Sigmoid colon (tissue), 7 donors: ENCODE data around the gene RNF126. TPM values are rescaled to one million over a fixed set of nuclear protein-coding genes. Genes with fewer than 3 reads are reported as not detected.

ENCODE experiments used
- DNase-seq: peaks from one replicate; pipeline ENCODE4 v3.0.0-alpha.2; 2019
- H3K27ac ChIP-seq, 4 donors: fragments of 200-600 bp; sonication (generic); one replicate each; pipeline ENCODE4 v1.5.1; 2016 to 2019; ENCODE audit warnings: mild to moderate bottlenecking in 1 of 4
- H3K27me3 ChIP-seq, 3 donors: fragments of 200-600 bp; sonication (generic); one replicate each; pipeline ENCODE4 v1.5.1; 2019; ENCODE audit warnings: mild to moderate bottlenecking in 1 of 3
- H3K36me3 ChIP-seq, 4 donors: fragments of 200-600 bp; sonication (generic); one replicate each; pipeline ENCODE4 v1.5.1; 2016 to 2019
- H3K4me1 ChIP-seq, 4 donors: fragments of 200-600 bp; sonication (generic); one replicate each; pipeline ENCODE4 v1.5.1; 2017 to 2019
- H3K4me3 ChIP-seq, 4 donors: fragments of 200-600 bp; sonication (generic); one replicate each; pipeline ENCODE4 v1.5.1; 2017 to 2019; ENCODE audit warnings: mild to moderate bottlenecking in 2 of 4, moderate library complexity in 1 of 4
- H3K9me3 ChIP-seq, 4 donors: fragments of 200-600 bp in 3 of 4; sonication (generic) in 3 of 4; one replicate each; pipeline versions ENCODE4 v1.5.1 to v1.6.1; 2013 to 2019
- CTCF ChIP-seq, 4 experiments: fragments of 450-650 bp in 3 of 4; fragments of 200-600 bp in 1 of 4; IDR thresholded peaks; one replicate each; pipeline ENCODE4 v1.5.1; 2016 to 2019; ENCODE audit warnings: antibody characterized with exemption in 4 of 4, mild to moderate bottlenecking in 3 of 4, moderate library complexity in 2 of 4
- EP300 ChIP-seq, 4 donors: sonication (generic); formaldehyde crosslinking; IDR thresholded peaks; one replicate each; pipeline ENCODE4 v1.6.1; 2017; ENCODE audit warnings: antibody characterized with exemption in 4 of 4
- POLR2A ChIP-seq, 2 donors: fragments of 450-650 bp; IDR thresholded peaks; one replicate each; pipeline ENCODE4 v1.6.1; 2016; ENCODE audit warnings: antibody characterized with exemption in 2 of 2, mild to moderate bottlenecking in 2 of 2, moderate library complexity in 2 of 2
- POLR2AphosphoS5 ChIP-seq, 4 donors: sonication (generic); formaldehyde crosslinking; IDR thresholded peaks; one replicate each; pipeline ENCODE4 v1.6.1; 2017; ENCODE audit warnings: antibody characterized with exemption in 4 of 4
- WGBS, 2 donors: extraction: QIAGEN DNeasy Blood & Tissue Kit; methylation state at CpG; one replicate each; pipeline ENCODE4 v1.1.7; 2013; 5-methylcytosine and 5-hydroxymethylcytosine counted together
- intact Hi-C: fragments of 100-400 bp; cut with DNase I; formaldehyde crosslinking; loops from one replicate; pipeline ENCODE4 v1.15.1; 2023
- polyA plus RNA-seq, 3 donors: library from polyadenylated mRNA; stranded (reverse); fragments of 200-250 nt; gene quantifications; one replicate each; pipeline ENCODE4 v1.2.3, GENCODE V29; 2013
- total RNA-seq, 4 donors: library from RNA; depleted of rRNA; stranded (reverse); fragments of >200 nt; gene quantifications; one replicate each; pipeline ENCODE4 v1.1.0, GENCODE V29; 2016
- donor health status: healthy with polysubstance abuse.
- donor health status: Bipolar disorder and iron deficiency.
- donor health status: healthy.

Gene RNF126
- total and polyA plus RNA-seq, 7 donors: 33.5 to 58.8 (median 55.3) TPM

DNA sequence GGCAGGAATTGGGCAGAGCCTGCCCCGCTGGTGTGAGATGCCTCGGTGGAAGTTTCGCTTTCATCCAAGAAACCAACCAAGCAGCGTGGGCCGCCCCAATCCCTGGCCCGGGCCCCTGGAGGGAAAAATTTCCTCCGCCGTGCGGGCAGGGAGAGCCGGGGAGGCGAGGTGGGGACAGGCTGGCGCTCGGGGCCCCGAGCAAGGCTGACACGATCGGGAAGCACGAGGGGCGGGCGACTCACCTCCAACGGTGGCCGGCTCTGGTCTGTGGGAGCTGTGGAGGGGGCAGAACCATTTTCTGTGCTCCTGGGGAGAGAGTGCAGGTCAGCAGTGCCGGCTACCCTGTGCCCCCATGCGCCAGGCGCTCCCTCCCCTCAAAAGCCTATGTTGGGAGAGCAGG, 11.0 kb downstream of the RNF126 start:
- no peak overlapping the region for H3K27ac ChIP-seq
- no peaks in the 10 kb centered on the region for H3K9me3 ChIP-seq
- intact Hi-C loops: no loop called here
- no peaks in the 10 kb centered on the region for H3K27me3 ChIP-seq
- H3K4me1 ChIP-seq: peaks cover 0 to 5% (median 2%) of the 10 kb centered on the region in 4 donors
- no peak overlapping the region for H3K4me3 ChIP-seq
- H3K36me3 ChIP-seq: peaks cover 18 to 69% (median 41%) of the 10 kb centered on the region in 4 donors
- 89 to 91% methylated on average over 24 of the region's 24 CpGs for WGBS, 2 donors
- TF ChIP-seq CTCF (IDR thresholded peaks at IDR 0.05): no peak
- TF ChIP-seq POLR2A (IDR thresholded peaks at IDR 0.05): no peak
- TF ChIP-seq EP300 (IDR thresholded peaks at IDR 0.05): no peak
- no peak for TF ChIP-seq POLR2AphosphoS5 (IDR thresholded peaks at IDR 0.05)
- DNase-seq: no peak

- DNase-seq: no peak
- H3K9me3 ChIP-seq: no peaks in the 10 kb centered on the region
- no peak overlapping the region for H3K27ac ChIP-seq
- peaks cover 0 to 3% (median 0%) of the 10 kb centered on the region in 4 donors for H3K4me1 ChIP-seq
- intact Hi-C loops: no loop called here
- 95 to 96% methylated on average over 58 of the region's 58 CpGs for WGBS, 2 donors
- no peaks in the 10 kb centered on the region for H3K27me3 ChIP-seq
- TF ChIP-seq CTCF (IDR thresholded peaks at IDR 0.05): no peak
- TF ChIP-seq POLR2AphosphoS5 (IDR thresholded peaks at IDR 0.05): no peak
- no peak for TF ChIP-seq POLR2A (IDR thresholded peaks at IDR 0.05)
- TF ChIP-seq EP300 (IDR thresholded peaks at IDR 0.05): no peak
- H3K4me3 ChIP-seq: no peak overlapping the region
- H3K36me3 ChIP-seq: peaks cover 18 to 76% (median 46%) of the 10 kb centered on the region in 4 donors
Measured at GRCh38 chr19:651114-651818, 11.7 kb downstream of the RNF126 start.

- Histone ChIP-seq H3K9me3 (no peaks in the 10 kb centered on the region), H3K4me3 (no peak overlapping the region), H3K4me1 (no peaks in the 10 kb centered on the region), H3K27ac (no peak overlapping the region), H3K36me3 (peaks cover 18 to 84% (median 48%) of the 10 kb centered on the region in 4 donors), H3K27me3 (no peaks in the 10 kb centered on the region)
- intact Hi-C loops: no loop called here
- WGBS, 2 donors: 90 to 94% methylated on average over 11 of the region's 11 CpGs
- TF ChIP-seq POLR2A (IDR thresholded peaks at IDR 0.05) (no peak), EP300 (IDR thresholded peaks at IDR 0.05) (no peak), POLR2AphosphoS5 (IDR thresholded peaks at IDR 0.05) (no peak), CTCF (IDR thresholded peaks at IDR 0.05) (no peak)
- DNase-seq: no peak
Measured at GRCh38 chr19:650121-650520, 12.9 kb downstream of the RNF126 start.

GRCh38 chr19:648904-649801, 13.9 kb downstream of the RNF126 start:
- Histone ChIP-seq H3K27ac (no peak overlapping the region), H3K36me3 (peaks cover 18 to 81% (median 48%) of the 10 kb centered on the region in 4 donors), H3K4me1 (no peaks in the 10 kb centered on the region), H3K4me3 (no peak overlapping the region), H3K9me3 (no peaks in the 10 kb centered on the region), H3K27me3 (no peaks in the 10 kb centered on the region)
- no peak for DNase-seq
- intact Hi-C loops: no loop called here
- 92 to 94% methylated on average over 53 of the region's 53 CpGs for WGBS, 2 donors
- TF ChIP-seq POLR2A (IDR thresholded peaks at IDR 0.05) (no peak), CTCF (IDR thresholded peaks at IDR 0.05) (no peak), POLR2AphosphoS5 (IDR thresholded peaks at IDR 0.05) (no peak), EP300 (IDR thresholded peaks at IDR 0.05) (no peak)
